ENCODE measurements around the gene AAMP.
A peak's percentile ranks its signal among the peaks of the same experiment; 100 is the strongest.
"Not testable (repeated sequence)": the region's sequence is repeated elsewhere in the genome, so short reads cannot be mapped to it uniquely, and the experiment has no call there.

The AAMP gene

DNA sequence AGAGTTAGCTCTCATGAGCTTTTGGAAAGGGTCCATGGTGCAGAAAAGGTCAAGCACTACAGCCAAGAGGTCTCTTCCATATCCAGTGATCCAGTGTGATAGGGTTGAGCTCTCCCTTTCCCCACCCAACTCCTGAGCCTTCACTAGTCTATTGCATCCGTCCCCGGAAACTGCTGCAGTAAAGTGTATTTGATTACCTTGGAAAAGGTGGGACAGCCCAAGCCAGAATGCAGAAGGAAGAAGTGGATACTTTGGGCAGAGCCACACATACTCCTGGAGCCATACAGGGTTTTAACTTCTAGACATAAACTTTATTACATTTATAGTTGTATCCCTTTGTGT lies 3.9 kb upstream of the AAMP start:
- no peak for DNase-seq

GRCh38 chr2:218273214-218273907 lies 3.4 kb upstream of the AAMP start:
- not testable (repeated sequence) for DNase-seq

DNA sequence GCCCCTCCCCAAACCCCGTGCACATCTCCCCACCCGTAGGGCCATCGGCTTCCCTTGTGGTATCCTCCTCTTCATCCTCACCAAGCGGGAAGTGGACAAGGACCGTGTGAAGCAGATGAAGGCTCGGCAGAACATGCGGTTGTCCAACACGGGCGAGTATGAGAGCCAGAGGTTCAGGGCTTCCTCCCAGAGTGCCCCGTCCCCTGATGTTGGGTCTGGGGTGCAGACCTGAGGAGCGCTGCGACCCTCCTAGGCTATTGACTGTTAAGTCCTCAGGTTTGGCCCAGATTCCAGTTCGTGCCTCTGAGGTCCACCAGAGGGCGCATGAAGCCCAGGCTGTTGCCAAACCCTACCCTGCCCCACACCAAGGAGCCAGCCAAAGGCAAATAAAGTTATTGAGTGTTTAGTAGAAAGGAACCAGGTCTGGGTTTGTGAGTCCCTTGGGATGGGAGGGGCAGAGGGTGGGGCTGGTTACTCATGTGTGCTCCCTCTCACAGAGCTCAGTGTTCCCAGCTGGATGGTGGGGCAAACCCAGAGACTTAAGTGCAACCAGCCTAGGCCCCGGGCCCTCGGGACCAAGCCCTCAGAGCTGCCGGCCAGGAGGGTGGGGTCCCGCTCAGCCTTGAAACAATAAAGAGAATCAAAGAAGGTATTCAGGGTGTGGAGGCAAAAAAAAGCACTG lies 2.7 kb upstream of the AAMP start:
- peak; percentile 88 for DNase-seq

GRCh38 chr2:218271865-218272530 lies 2.1 kb upstream of the AAMP start:
- no peak for DNase-seq

DNA sequence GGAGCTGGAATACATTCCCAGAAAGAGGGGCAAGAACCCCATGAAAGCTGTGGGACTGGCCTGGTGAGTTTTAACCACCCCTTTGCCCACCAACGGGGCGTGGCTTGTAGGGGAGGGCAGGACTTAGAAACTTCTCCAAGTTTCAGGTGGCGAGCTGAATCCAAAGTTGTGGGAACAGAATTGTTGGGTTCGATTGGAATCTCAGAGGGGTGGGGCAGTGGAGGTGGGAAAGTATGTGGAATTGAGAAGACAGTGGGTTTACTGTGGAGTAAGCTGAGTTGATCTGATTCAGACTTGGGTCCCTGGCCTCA lies 1.5 kb upstream of the AAMP start:
- DNase-seq: no peak

GRCh38 chr2:218270721-218271486 lies 967 bp upstream of the AAMP start:
- DNase-seq: no peak

DNA sequence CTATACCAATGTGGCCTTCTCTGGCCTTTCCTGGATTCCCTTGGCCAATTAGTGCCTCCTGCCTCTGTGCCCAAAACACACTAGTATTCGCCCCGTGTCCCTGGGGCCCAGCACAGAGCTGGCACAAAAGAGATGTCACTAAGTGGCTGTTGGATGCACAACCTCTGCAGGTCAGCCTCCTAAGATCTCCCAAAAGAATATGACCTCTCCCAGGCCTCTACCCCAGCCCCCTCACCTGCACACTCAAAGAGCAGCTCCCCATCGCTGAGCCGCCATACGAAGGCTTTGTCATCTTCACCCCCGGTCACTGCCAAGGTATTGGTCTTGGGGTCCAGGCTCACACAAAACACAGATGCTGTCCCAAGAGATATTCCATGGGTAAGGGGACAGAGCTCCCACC lies 2.7 kb downstream of the AAMP start:
- DNase-seq: no peak

GRCh38 chr2:218266316-218266979 lies 3.5 kb downstream of the AAMP start:
- no peak for DNase-seq

DNA sequence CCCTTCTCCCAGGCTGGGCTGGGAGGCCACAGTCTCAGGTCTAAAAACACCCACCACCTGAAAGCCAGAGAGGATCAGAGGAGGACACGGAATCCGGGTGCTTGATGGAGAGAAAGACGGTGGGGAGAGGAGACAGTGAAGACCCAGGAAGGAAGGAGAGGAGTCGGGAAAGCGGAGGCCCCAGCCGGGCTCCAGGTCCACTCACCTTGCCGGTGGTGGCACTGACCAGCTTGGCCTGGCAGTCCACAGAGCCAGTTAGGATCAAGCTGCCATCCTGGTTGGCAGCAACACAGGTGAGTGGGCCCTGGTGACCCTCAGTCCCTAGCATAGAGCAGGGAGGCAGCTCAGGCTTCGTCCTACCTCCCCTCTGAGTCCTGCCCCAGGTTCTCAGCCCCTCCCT lies 4.3 kb downstream of the AAMP start:
- no peak for DNase-seq

DNA sequence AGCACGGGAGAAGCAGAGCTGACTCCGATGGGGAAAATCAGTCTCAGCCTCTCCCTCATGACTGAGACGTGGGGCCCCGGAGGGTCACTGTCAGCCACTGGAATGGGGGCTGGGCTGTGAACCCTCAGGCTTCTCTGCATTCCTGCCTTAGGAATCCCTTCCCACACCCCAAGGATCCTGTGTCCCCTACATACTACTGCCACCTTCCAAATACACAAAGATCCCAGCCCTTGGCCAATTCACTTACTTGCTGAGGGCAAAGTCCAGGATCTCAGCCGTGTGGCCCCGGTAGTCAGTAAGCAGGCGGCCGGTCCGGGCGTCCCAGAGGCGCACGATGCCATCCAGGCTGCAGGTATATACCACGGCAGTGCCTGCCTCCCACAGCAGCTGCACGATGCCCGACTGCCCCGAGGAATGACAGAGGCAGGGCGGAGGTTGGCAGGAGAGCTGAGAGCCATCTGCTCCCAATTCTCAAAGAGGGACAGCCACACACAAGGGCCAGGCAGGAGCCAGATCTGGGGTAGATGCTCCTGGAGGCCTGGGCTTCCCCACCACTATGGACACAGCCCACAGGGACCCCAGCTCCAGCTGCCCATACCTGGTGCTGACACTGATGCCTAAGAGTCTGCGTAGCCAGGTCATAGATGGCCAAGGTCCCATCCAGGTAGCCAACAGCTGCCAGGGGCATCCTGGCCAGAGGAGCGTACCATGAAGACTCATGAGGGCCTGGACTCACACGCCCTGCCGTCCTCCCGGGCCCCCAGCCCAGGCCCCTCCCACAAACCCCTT lies 5.0 kb downstream of the AAMP start:
- DNase-seq: no peak

- no peak for DNase-seq
Measured at GRCh38 chr2:218263817-218264641, 5.9 kb downstream of the AAMP start.

DNA sequence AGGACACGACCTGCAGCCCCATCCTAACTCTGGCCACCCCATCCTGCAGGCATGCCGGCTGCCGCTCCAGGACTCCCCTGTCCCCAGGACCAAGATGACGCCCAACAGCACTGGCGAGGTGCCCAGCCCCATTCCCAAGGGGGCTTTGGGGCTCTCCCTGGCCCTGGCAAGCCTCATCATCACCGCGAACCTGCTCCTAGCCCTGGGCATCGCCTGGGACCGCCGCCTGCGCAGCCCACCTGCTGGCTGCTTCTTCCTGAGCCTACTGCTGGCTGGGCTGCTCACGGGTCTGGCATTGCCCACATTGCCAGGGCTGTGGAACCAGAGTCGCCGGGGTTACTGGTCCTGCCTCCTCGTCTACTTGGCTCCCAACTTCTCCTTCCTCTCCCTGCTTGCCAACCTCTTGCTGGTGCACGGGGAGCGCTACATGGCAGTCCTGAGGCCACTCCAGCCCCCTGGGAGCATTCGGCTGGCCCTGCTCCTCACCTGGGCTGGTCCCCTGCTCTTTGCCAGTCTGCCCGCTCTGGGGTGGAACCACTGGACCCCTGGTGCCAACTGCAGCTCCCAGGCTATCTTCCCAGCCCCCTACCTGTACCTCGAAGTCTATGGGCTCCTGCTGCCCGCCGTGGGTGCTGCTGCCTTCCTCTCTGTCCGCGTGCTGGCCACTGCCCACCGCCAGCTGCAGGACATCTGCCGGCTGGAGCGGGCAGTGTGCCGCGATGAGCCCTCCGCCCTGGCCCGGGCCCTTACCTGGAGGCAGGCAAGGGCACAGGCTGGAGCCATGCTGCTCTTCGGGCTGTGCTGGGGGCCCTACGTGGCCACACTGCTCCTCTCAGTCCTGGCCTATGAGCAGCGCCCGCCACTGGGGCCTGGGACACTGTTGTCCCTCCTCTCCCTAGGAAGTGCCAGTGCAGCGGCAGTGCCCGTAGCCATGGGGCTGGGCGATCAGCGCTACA lies 7.0 kb downstream of the AAMP start:
- no peak for DNase-seq

DNA sequence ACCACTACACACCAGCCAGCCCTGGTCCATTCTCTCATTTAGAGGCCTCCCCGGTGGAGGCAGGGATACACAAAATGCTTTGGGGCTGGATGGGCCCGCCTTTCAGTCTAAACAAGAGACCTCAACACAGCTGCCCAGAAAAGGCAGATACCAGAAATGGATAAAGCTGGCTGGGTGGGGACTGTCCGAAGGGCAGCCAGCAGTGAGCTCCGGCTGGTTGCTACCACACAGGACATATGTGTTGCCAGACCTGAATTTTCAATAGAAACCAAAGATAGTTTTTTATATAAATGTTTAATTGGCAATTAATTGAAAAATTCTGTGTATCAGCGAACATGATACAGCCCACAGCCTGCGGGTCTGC lies 7.7 kb downstream of the AAMP start:
- DNase-seq: no peak

DNA sequence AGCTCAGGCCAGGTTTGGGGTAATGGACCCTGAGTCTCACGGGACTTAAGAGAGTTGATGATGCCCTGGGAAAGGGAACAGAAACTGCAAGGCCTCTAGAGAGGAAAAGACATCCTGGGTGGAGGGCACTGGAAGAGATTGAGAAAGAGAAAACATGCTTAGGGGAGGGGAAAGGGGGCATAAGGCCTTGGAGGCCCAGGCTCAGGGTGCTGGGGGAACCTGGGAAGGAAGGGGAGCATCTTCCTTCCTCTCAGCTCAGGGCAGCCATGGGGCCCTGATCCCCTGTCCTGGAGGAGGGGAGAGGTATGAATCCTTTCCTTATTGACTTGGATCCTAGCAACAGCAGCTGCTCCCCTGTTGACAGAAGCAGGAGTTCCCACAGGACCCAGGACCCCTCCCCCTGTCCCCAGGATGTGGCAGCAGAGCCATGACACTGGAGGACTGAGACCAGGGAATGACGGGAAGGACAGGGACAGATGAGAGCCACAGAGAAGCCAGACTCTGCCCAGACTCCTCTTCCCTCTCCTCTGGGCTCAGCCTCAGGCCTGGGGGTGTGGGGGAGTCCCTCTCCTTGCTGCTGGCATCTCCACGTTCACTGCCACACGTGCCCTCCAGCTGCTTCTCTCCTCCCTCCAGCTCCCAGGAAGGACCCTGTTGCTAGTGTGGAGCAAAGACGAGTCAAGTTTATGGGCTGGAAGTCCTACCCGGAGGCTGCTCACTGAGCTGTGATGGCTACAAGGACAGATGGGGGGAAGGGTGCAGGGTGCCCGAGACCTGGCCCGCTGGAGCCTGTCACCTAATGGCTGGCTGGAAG lies 8.3 kb downstream of the AAMP start:
- no peak for DNase-seq

GRCh38 chr2:218260742-218261422 lies 9.1 kb downstream of the AAMP start, which contains the start of gene GPBAR1:
Gene GPBAR1, plus strand, starts transcription at chr2:218261015. Its CDS starts 1,710 bp downstream, at chr2:218262725.
- no peak for DNase-seq

- DNase-seq: no peak
Measured at GRCh38 chr2:218260166-218260565, 9.8 kb downstream of the AAMP start.

- no peak for DNase-seq
Measured at GRCh38 chr2:218259099-218259961, 10.6 kb downstream of the AAMP start.

All from midbrain (tissue), 1 donor.